ENCODE results near the gene PCDHGB3. TPM values are rescaled to one million over a fixed set of nuclear protein-coding genes. Genes with fewer than 3 reads are reported as not detected.
"Not testable (repeated sequence)": the region's sequence is repeated elsewhere in the genome, so short reads cannot be mapped to it uniquely, and the experiment has no call there.

The PCDHGB3 gene
- total RNA-seq, 1 donor: 6.2 TPM

DNA sequence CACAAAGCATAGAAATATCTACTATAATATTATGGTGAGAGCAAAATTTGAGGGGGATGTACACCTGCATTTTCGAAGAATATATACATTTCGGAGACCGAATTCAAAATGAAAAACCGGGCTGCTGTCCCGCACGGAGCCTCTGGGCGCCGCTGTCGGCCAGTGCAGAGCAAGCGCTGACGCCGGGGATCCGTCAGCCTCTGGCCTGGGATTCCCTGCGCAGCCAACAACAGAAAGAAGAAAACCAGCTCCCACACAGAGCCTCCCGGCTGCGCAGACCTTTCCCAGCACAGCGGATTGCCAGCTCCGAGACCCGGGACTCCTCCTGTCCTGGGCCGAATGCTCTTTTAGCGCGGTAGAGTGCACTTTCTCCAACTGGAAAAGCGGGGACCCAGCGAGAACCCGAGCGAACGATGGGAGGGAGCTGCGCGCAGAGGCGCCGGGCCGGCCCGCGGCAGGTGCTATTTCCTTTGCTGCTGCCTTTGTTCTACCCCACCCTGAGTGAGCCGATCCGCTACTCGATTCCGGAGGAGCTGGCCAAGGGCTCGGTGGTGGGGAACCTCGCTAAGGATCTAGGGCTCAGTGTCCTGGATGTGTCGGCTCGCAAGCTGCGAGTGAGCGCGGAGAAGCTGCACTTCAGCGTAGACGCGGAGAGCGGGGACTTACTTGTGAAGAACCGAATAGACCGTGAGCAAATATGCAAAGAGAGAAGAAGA is 37.9 kb downstream of the PCDHGB3 start, which contains the start of gene PCDHGB6:
Gene PCDHGB6, plus strand, starts transcription at position 232 of the 716 bp plus-strand sequence. Its CDS starts 182 bp downstream, at position 414.
- H3K9me3 ChIP-seq (ENCODE audit: low read depth, low read length); H3K36me3 ChIP-seq (ENCODE audit: insufficient read depth, low read length); H3K4me1 ChIP-seq (ENCODE audit: insufficient read depth, low read length); H3K27me3 ChIP-seq (ENCODE audit: insufficient read depth, low read length); H3K27ac ChIP-seq (ENCODE audit: low read depth, low read length); H3K79me2 ChIP-seq (ENCODE audit: insufficient read depth, low read length); H2AFZ ChIP-seq (ENCODE audit: low read length); H4K20me1 ChIP-seq (ENCODE audit: insufficient read depth, low read length): not testable (repeated sequence)
- TF ChIP-seq, protein P1, sequence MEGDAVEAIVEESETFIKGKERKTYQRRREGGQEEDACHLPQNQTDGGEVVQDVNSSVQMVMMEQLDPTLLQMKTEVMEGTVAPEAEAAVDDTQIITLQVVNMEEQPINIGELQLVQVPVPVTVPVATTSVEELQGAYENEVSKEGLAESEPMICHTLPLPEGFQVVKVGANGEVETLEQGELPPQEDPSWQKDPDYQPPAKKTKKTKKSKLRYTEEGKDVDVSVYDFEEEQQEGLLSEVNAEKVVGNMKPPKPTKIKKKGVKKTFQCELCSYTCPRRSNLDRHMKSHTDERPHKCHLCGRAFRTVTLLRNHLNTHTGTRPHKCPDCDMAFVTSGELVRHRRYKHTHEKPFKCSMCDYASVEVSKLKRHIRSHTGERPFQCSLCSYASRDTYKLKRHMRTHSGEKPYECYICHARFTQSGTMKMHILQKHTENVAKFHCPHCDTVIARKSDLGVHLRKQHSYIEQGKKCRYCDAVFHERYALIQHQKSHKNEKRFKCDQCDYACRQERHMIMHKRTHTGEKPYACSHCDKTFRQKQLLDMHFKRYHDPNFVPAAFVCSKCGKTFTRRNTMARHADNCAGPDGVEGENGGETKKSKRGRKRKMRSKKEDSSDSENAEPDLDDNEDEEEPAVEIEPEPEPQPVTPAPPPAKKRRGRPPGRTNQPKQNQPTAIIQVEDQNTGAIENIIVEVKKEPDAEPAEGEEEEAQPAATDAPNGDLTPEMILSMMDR (IDR thresholded peaks at IDR 0.05; ENCODE audit: extremely low read depth, low read depth, low read length): peak; percentile 56
- DNase-seq (ENCODE audit: insufficient read length, low spot score, missing footprints): peak; percentile 89
- Histone ChIP-seq H3K4me2 (ENCODE audit: insufficient read depth, low read length) (peak within 1 kb of the TSS; percentile 28), H3K4me3 (ENCODE audit: insufficient read depth, low read length) (peak within 1 kb of the TSS; percentile 60)

DNA sequence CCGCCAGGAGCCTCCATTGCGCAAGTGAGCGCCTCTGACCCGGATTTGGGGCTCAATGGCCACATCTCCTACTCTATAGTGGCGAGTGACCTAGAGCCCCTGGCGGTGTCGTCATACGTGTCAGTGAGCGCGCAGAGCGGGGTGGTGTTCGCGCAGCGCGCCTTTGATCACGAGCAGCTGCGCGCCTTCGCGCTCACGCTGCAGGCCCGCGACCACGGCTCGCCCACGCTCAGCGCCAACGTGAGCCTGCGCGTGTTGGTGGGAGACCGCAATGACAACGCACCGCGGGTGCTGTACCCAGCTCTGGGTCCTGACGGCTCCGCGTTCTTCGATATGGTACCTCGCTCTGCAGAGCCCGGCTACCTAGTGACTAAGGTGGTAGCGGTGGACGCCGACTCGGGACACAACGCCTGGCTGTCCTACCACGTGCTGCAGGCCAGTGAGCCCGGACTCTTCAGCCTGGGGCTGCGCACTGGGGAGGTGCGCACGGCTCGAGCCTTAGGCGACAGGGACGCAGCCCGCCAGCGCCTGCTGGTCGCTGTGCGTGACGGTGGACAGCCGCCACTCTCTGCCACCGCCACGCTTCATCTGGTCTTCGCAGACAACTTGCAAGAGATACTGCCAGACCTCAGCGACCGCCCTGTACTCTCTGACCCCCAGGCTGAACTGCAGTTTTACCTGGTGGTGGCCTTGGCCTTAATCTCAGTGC is 39.7 kb downstream of the PCDHGB3 start:
- Histone ChIP-seq H3K4me3 (ENCODE audit: insufficient read depth, low read length) (no peak overlapping the region), H2AFZ (ENCODE audit: low read length) (no peak overlapping the region), H3K4me1 (ENCODE audit: insufficient read depth, low read length) (no peaks in the 10 kb centered on the region), H3K4me2 (ENCODE audit: insufficient read depth, low read length) (no peak overlapping the region), H3K36me3 (ENCODE audit: insufficient read depth, low read length) (no peaks in the 10 kb centered on the region), H3K27me3 (ENCODE audit: insufficient read depth, low read length) (peaks cover 11% of the 10 kb centered on the region), H3K9me3 (ENCODE audit: low read depth, low read length) (peaks cover 3% of the 10 kb centered on the region), H3K27ac (ENCODE audit: low read depth, low read length) (no peak overlapping the region), H4K20me1 (ENCODE audit: insufficient read depth, low read length) (peaks cover 3% of the 10 kb centered on the region), H3K79me2 (ENCODE audit: insufficient read depth, low read length) (no peaks in the 10 kb centered on the region)
- no peak for DNase-seq (ENCODE audit: insufficient read length, low spot score, missing footprints)
- TF ChIP-seq, protein P1 (IDR thresholded peaks at IDR 0.05; ENCODE audit: extremely low read depth, low read depth, low read length): no peak

DNA sequence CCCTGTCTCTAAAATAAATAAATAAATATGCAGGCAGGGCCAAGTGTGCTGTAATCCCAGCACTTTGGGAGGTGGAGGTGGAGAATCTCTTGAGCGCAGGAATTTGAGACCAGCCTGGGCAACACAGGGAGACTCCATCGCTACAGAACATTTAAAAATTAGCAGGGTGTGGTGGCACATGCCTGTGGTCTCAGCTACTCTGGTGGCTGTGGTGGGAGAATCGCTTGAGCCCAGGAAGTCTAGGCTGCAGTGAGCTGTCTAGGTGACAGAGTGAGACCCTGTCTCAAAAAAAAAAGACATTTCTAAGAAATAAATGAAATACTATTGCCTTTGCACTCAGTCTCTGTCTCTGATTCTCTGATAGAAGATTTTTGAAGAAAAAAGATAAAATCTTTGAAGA is 41.5 kb downstream of the PCDHGB3 start:
- Histone ChIP-seq H4K20me1 (ENCODE audit: insufficient read depth, low read length) (no peaks in the 10 kb centered on the region), H3K27ac (ENCODE audit: low read depth, low read length) (no peak overlapping the region), H3K36me3 (ENCODE audit: insufficient read depth, low read length) (no peaks in the 10 kb centered on the region), H3K9me3 (ENCODE audit: low read depth, low read length) (peaks cover 3% of the 10 kb centered on the region), H2AFZ (ENCODE audit: low read length) (no peak overlapping the region), H3K79me2 (ENCODE audit: insufficient read depth, low read length) (no peaks in the 10 kb centered on the region), H3K4me1 (ENCODE audit: insufficient read depth, low read length) (no peaks in the 10 kb centered on the region), H3K4me2 (ENCODE audit: insufficient read depth, low read length) (no peak overlapping the region), H3K4me3 (ENCODE audit: insufficient read depth, low read length) (no peak overlapping the region), H3K27me3 (ENCODE audit: insufficient read depth, low read length) (peaks cover 11% of the 10 kb centered on the region)
- TF ChIP-seq, protein P1 (IDR thresholded peaks at IDR 0.05; ENCODE audit: extremely low read depth, low read depth, low read length): no peak
- DNase-seq (ENCODE audit: insufficient read length, low spot score, missing footprints): no peak
